Measurements from ENCODE around the gene HTT. TPM values are rescaled to one million over a fixed set of nuclear protein-coding genes. Genes with fewer than 3 reads are reported as not detected.

Gene HTT
- total RNA-seq, 1 experiment from 2014 or later, result 37.4 TPM

DNA sequence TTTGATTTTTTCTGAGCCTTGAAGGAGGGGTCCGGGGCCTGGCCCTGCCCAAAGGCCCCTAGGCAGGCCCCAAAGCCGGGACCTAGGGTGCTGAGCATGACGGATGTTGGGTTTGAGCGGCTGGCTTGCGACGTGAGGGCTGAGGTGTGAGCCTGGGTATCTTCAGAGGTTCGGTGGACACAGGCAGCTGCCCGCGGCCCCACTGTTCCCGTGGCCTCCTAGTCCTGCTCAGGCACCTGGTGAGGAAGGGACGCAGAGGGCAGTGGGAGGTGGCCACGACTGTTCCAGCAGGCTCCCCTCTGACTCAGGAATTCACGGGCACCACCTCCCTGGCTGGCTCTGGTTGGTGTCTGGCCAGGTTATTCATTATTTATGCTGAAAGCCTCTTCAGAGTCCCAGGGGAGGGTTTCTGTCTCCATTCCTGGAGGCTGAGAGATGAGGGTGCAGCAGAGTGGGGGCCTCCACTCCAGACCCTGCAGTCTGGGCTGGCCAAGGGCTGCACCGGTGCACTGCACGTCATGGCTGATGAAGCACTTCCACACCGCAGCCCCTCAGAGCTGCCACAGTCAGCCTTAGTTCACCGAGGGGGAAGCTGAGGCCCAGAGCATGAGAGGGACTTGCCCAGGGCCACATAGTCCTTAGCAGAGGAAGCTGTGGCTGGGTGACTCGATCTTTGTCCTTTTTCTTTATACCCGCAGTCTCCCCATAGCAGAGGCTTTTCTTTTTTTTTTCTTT, 176.6 kb downstream of the HTT start:
- TF ChIP-seq, protein P1, sequence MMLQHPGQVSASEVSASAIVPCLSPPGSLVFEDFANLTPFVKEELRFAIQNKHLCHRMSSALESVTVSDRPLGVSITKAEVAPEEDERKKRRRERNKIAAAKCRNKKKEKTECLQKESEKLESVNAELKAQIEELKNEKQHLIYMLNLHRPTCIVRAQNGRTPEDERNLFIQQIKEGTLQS (IDR thresholded peaks at IDR 0.05), result no peak
- TF ChIP-seq, protein P2, sequence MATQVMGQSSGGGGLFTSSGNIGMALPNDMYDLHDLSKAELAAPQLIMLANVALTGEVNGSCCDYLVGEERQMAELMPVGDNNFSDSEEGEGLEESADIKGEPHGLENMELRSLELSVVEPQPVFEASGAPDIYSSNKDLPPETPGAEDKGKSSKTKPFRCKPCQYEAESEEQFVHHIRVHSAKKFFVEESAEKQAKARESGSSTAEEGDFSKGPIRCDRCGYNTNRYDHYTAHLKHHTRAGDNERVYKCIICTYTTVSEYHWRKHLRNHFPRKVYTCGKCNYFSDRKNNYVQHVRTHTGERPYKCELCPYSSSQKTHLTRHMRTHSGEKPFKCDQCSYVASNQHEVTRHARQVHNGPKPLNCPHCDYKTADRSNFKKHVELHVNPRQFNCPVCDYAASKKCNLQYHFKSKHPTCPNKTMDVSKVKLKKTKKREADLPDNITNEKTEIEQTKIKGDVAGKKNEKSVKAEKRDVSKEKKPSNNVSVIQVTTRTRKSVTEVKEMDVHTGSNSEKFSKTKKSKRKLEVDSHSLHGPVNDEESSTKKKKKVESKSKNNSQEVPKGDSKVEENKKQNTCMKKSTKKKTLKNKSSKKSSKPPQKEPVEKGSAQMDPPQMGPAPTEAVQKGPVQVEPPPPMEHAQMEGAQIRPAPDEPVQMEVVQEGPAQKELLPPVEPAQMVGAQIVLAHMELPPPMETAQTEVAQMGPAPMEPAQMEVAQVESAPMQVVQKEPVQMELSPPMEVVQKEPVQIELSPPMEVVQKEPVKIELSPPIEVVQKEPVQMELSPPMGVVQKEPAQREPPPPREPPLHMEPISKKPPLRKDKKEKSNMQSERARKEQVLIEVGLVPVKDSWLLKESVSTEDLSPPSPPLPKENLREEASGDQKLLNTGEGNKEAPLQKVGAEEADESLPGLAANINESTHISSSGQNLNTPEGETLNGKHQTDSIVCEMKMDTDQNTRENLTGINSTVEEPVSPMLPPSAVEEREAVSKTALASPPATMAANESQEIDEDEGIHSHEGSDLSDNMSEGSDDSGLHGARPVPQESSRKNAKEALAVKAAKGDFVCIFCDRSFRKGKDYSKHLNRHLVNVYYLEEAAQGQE (IDR thresholded peaks at IDR 0.05; ENCODE audit: low read depth), result no peak
- no peak for TF ChIP-seq RAD21 (IDR thresholded peaks at IDR 0.05; ENCODE audit: low read depth)
- no peak for TF ChIP-seq EZH2phosphoT487 (IDR thresholded peaks at IDR 0.05; ENCODE audit: borderline replicate concordance)
- TF ChIP-seq, protein P3, sequence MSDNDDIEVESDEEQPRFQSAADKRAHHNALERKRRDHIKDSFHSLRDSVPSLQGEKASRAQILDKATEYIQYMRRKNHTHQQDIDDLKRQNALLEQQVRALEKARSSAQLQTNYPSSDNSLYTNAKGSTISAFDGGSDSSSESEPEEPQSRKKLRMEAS (IDR thresholded peaks at IDR 0.05), result no peak
- TF ChIP-seq SRF (IDR thresholded peaks at IDR 0.05; ENCODE audit: low read depth), result no peak
- TF ChIP-seq ZNF274 (IDR thresholded peaks at IDR 0.05; ENCODE audit: low read depth, low read length), result no peak
- TF ChIP-seq, protein P4, sequence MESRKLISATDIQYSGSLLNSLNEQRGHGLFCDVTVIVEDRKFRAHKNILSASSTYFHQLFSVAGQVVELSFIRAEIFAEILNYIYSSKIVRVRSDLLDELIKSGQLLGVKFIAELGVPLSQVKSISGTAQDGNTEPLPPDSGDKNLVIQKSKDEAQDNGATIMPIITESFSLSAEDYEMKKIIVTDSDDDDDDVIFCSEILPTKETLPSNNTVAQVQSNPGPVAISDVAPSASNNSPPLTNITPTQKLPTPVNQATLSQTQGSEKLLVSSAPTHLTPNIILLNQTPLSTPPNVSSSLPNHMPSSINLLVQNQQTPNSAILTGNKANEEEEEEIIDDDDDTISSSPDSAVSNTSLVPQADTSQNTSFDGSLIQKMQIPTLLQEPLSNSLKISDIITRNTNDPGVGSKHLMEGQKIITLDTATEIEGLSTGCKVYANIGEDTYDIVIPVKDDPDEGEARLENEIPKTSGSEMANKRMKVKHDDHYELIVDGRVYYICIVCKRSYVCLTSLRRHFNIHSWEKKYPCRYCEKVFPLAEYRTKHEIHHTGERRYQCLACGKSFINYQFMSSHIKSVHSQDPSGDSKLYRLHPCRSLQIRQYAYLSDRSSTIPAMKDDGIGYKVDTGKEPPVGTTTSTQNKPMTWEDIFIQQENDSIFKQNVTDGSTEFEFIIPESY (IDR thresholded peaks at IDR 0.05; ENCODE audit: extremely low read depth, insufficient replicate concordance, low read length), result no peak
- no peak for TF ChIP-seq EGR1 (IDR thresholded peaks at IDR 0.05; ENCODE audit: low read depth)
- no peak for TF ChIP-seq ELF1 (IDR thresholded peaks at IDR 0.05; ENCODE audit: borderline replicate concordance, low read depth)
- TF ChIP-seq POLR2A (IDR thresholded peaks at IDR 0.05; ENCODE audit: borderline replicate concordance, extremely low read depth, insufficient read depth, insufficient read length), result no peak
- TF ChIP-seq, protein P5, sequence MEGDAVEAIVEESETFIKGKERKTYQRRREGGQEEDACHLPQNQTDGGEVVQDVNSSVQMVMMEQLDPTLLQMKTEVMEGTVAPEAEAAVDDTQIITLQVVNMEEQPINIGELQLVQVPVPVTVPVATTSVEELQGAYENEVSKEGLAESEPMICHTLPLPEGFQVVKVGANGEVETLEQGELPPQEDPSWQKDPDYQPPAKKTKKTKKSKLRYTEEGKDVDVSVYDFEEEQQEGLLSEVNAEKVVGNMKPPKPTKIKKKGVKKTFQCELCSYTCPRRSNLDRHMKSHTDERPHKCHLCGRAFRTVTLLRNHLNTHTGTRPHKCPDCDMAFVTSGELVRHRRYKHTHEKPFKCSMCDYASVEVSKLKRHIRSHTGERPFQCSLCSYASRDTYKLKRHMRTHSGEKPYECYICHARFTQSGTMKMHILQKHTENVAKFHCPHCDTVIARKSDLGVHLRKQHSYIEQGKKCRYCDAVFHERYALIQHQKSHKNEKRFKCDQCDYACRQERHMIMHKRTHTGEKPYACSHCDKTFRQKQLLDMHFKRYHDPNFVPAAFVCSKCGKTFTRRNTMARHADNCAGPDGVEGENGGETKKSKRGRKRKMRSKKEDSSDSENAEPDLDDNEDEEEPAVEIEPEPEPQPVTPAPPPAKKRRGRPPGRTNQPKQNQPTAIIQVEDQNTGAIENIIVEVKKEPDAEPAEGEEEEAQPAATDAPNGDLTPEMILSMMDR (IDR thresholded peaks at IDR 0.05 in 2 of 3, conservative IDR thresholded peaks at IDR 0.05 in 1 of 3; ENCODE audit: borderline replicate concordance in 1 of 3, insufficient read depth in 1 of 3, low read depth in 2 of 3, low read length in 2 of 3), result no peak
- ChIA-PET RAD21 (ENCODE audit: low non-redundant PET in 1 of 2, low total read pairs in 2 of 2, uncharacterized antibody in 2 of 2, unreplicated experiment in 2 of 2) (no interaction called here), POLR2A (no interaction called here), CTCF (no interaction called here)
- Histone ChIP-seq H3K4me1 (ENCODE audit: control insufficient read depth in 1 of 2, insufficient read depth in 2 of 2, low read length in 2 of 2) (no peaks in the 10 kb centered on the region), H4K20me1 (ENCODE audit: insufficient read depth) (no peaks in the 10 kb centered on the region), H3K36me3 (ENCODE audit: control insufficient read depth in 1 of 2, insufficient read depth in 2 of 2, low read length in 2 of 2) (no peaks in the 10 kb centered on the region), H3K27me3 (ENCODE audit: insufficient read depth, low read length) (no peaks in the 10 kb centered on the region), H3K27ac (ENCODE audit: low read depth, low read length) (no peak overlapping the region), H3K9ac (ENCODE audit: low read length) (no peak overlapping the region), H3K79me2 (ENCODE audit: insufficient read depth, low read length) (no peaks in the 10 kb centered on the region), H3K9me3 (ENCODE audit: control insufficient read depth in 1 of 2, insufficient read depth in 1 of 2, low read depth in 1 of 2, low read length in 2 of 2) (no peaks in the 10 kb centered on the region), H2AFZ (ENCODE audit: low read depth, low read length, poor library complexity, severe bottlenecking) (no peak overlapping the region), H3K4me2 (ENCODE audit: low read length) (no peak overlapping the region), H3K9me2 (ENCODE audit: insufficient read depth) (no peaks in the 10 kb centered on the region), H3K4me3 (replicated peaks in 1 of 2; ENCODE audit: low read depth in 1 of 2, low read length in 2 of 2) (no peak overlapping the region)
- no TSS peak for BruUV-seq (replicated peaks)
- ATAC-seq, result no peak
- intact Hi-C loops (cut with micrococcal nuclease), result no loop called here
- DNase-seq (ENCODE audit: low read depth, low spot score), result no peak
